Central memory CD4-positive, alpha-beta T cell (primary cell): ENCODE results near the gene KRT81.

Experiments used
- DNase-seq: peaks from one replicate; pipeline ENCODE4 v3.0.0; 2022
- total RNA-seq, 3 experiments: gene quantifications; one replicate each; lab custom pipeline; 2026; lab: John Stamatoyannopoulos, UW

Gene KRT81
- total RNA-seq = 0 to 0.05 (median 0) reads per million in 3 experiments

DNA sequence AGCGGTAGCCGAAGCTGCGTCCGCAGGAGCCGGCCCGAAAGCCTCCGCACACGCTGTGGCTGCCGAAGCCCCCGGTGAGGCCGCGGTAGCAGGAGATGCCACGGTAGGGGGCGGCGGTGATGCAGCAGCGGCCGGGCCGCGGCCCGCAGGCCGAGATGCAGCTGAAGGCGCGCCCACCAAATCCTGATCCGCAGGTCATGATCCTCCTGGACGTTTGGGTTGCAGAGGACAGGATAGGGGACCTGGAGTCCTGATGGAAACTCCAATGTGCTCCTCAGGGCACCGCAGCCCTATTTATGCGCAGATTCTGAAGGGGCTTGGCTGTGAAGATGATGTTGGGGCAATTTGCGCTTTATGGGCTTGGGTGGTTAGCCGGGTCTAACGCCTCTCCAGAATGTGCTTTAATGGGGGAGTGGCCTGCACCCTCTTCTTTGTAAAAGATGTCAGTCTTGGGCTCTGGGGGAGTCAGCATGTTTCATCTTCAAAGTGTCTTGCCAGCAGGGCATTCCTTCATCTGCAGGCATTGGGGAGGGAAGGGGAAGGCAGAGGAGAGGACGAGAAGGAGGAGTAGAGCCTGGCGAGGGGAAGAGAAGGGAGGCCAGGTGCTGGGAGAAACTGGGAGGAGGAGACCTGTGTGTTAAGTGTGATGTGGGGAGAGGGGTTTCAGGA is at the start of gene KRT81:
TSS of gene KRT81 (minus strand) at position 268 of the 669 bp plus-strand sequence. CDS start at position 199, 69 bp downstream.
- DNase-seq = no peak

- DNase-seq = no peak
Measured at GRCh38 chr12:52338241-52338960, 47.1 kb upstream of the KRT81 start.

DNA sequence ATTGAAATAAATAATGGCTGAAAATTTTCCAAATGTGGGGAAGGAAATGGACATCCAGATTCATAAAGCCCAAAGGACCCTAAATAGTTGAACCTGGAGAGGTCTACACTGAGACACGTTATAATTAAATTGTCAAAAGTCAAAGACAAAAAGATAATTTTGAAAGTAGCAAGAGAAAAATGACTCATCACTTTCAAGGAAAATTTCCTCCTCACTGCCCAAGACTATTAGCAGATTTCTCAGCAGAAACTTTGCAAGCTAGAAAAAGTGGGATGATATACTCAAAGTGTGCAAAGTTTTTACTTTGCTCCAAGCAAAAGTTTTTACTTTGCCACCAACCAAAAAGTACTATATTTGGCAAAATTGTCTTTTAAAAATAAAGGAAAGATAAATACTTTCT is 45.7 kb upstream of the KRT81 start:
- no peak for DNase-seq

DNA sequence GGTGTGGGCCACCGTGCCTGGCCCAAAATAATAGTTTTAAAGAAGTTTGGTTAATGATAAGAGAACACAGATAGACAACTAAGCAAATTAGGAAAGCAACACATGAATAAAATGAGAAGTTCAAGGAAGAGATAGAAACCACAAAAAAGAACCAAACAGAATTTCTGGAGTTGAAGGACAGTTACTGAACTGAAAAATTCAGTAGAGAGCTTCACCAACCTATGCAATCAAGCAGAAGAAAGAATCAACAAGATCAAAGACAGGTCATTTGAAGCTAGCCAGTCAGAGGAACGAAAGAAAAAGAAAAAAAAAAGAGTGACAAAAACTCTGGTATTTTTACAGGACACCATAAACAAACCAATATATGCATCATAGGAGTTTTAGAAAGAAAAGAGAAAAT is 45.3 kb upstream of the KRT81 start:
- DNase-seq = no peak

- no peak for DNase-seq
Measured at GRCh38 chr12:52335598-52336262, 44.4 kb upstream of the KRT81 start.

DNA sequence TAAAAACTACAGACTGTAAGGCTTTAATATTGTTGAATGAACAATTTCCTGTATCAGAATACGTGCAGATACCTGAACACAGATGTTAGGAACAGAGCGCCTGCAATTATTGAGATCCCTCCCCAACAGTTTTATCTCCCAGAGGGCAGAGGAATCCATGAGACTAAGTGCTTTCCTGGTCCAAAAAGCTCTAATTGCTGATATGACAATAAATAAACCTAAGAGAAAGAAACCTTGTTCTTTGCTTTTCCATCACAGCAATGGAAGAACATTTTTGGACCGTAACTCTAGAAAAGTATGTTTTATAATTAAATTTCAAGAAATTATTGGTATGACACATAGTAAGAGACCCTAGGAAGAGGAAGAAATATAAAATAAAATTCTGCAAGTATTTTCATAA is 42.9 kb upstream of the KRT81 start:
- DNase-seq = no peak

- DNase-seq = no peak
Measured at GRCh38 chr12:52333321-52333720, 42.0 kb upstream of the KRT81 start.

GRCh38 chr12:52332381-52332780 is 41.0 kb upstream of the KRT81 start:
- DNase-seq = no peak

DNA sequence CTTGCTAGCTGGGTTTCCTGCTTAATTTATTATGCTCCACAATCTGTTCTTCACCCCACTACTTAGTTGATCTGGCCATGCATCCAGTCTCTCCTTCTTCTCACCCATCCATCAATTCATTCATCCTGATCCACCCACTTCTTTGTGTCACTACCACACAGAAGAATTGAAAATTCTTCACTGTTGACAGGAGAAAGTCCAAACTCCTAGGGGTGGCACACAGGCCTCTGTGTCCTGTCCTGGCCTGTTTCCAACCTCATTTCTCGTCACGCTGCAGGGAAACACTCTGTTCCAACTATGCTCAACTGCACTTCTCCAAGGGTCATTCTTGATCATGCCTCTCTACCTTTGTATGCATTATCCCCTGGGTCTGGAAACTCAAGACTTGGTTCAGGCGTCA is 40.5 kb upstream of the KRT81 start:
- no peak for DNase-seq

DNA sequence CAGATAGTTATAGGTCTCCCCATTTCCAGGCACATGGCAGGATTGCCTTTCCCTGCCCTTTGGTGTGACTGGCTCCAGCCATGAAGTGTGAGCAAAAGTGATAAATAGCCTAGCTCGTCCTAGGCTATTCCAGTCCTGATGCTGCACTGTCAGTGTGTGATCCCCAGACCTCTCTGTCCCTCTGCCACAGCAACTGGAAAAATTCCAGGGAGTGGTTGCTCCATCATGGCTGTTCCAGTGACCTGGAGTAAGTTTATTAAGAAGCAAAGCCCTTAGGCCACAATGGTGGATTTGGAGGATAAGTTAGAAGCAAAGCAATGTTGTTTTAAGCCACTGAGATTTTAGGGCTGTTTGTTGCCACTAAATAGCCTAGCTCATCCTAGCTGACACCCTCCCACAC is 39.7 kb upstream of the KRT81 start:
- DNase-seq = no peak

DNA sequence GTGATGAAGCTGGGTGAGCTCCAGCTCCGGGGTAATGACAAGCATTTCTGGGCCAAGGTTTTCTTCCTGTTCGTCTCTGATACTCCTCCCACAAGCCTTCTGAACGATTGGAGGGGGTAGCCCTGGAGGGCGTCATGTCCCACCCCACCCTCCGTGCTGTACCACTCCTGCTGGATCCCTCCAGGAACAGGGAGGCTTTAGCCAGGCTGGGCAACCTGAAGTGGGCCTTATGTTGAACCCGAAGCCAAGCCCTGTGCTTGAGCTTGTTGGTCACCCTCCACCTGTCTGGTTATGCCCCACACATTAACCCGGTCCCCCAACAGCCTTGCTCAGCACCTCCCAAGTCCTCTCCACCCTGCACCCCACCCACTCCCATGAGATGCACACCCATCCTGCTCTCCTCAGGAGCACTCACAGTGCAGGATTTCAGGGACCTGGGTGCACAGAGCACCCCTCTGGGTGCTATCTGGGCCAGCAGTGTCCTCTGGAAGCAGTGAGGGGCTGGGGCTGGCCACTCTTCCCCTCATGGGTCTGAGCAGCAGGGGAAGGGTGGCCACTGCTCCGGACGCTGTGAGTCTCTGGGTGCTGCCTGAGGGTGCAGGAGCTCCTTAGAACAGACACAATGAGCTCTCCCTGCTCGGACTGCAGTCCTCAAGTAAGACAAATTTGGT is 36.6 kb upstream of the KRT81 start:
- DNase-seq = no peak

GRCh38 chr12:52327052-52327829 is 35.9 kb upstream of the KRT81 start:
- peak; percentile 73 for DNase-seq

DNA sequence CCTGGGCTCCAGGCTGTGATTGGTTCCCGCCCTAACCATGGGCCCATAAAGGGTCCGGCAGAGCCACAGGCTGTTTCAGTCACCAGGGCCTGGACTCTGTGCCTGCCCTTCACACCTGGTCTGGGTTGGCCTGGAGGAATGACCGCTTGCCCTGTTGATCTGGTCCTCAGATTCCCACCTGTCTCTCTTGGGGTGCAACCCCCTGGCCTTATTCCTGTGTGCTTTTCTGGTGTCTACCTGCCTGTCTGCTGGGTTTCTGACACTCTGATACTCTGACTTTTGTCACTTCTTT is 32.8 kb upstream of the KRT81 start:
- no peak for DNase-seq

DNA sequence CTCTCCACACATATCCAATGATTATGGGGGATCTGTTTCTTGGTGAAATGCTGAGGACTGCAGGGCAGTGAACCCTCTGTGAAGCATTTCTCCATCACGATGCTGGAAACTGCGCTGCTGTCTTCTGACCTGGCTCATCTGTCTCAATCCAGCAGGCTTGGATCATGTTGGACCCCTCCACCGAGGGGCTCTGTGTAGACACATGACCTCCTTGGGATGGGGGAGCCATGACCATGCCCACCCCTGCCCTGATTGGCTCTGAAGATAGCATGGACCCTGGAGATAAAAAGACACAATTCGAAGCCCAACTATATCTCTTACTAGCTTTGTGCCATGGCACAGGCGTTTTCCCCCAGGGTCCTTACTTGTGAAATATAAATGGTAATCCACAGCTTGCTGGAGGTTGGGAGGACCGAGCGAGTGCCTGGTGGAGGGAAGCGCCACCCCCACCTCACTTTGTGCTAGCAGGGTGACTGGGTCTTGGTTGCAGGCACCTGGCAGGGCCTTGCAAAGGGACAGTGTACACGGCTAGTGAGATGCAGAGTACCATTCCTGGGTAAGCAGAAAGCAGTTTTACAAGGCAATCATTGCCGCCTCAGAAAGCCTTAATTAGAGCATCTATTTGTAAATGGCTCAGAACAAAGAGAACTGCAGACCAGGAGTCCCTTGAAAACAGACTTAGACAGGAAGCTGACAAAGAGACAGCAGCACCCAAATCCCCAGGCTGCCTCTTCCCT is 32.2 kb upstream of the KRT81 start:
- no peak for DNase-seq

GRCh38 chr12:52323001-52323400 is 31.7 kb upstream of the KRT81 start:
- no peak for DNase-seq

DNA sequence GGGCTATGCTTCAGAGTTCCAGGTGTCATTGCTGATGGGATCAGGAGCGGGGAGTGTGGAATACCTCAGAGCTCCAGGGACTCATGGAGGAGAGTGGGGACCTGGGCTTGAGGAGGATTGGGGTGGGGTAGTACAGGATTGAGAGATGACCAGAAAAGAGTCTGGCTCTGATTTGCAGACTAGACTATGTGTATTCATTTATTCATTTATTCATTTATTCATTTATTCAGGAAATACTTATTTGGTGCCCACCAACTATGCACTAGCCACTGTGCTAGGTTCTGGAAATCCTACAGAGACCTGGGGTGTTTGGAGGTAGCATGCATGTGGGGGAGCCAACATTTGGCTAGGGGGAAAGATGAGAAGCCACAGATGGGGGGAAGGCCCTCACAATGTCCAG is 30.7 kb upstream of the KRT81 start:
- DNase-seq = no peak

DNA sequence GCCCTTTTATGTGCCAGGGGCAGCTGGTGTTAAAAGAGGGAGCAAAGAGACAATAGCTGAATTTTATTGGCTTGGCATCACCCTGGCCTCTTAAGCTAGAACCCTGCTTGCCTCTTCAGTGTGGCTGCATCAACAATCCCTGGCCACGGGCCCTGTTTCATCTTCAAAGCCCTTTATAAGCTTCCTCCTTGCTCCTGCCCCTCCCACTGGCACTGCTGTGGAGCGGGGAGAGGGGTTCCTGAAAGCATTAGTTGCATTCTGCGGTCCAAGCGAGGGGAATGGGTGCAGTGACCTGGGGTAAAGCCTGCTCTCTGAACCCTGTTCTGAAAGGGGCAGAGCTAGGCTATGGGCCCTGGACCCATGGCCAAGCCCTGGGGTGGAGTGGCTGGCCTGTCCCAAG is 30.1 kb upstream of the KRT81 start:
- DNase-seq = no peak

GRCh38 chr12:52320784-52321400 is 29.6 kb upstream of the KRT81 start, which contains the start of gene KRT83:
KRT83 (minus strand) TSS chr12:52321398; CDS start chr12:52321335, 63 bp downstream.
- no peak for DNase-seq

DNA sequence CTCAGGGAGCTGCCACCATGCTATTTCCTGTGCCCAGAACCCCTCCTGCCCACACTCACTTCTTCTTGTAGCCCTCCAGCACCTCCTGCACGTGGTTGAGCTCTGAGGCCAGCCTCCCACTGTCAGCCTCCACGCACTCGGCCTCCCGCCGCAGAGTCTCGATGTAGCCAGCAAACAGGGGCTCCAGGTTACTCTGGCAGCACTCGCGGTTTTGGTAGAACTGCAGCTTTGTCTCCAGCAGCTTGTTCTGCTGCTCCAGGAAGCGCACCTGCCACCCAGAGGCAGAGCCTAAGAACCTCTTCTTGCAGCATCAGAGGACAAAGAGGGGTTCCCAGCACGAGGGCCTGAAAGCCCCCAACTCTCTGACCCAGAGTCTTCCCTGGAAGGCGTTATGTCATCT is 27.8 kb upstream of the KRT81 start:
- no peak for DNase-seq

GRCh38 chr12:52318241-52318990 is 27.1 kb upstream of the KRT81 start:
- DNase-seq = no peak
